Skin of body (tissue), 2 donors: ENCODE measurements around the gene CALM3. TPM values are rescaled to one million over a fixed set of nuclear protein-coding genes. Genes with fewer than 3 reads are reported as not detected.

Source experiments
- DNase-seq: peaks from one replicate; lab custom pipeline; 2025; lab: John Stamatoyannopoulos, UW
- total RNA-seq: library from RNA; depleted of rRNA; stranded (reverse); fragments of >200 nt; gene quantifications from one replicate; pipeline ENCODE4 v1.2.3, GENCODE V29; 2014

The CALM3 gene
- total RNA-seq, 1 donor from 2014 or later = 67.7 TPM

DNA sequence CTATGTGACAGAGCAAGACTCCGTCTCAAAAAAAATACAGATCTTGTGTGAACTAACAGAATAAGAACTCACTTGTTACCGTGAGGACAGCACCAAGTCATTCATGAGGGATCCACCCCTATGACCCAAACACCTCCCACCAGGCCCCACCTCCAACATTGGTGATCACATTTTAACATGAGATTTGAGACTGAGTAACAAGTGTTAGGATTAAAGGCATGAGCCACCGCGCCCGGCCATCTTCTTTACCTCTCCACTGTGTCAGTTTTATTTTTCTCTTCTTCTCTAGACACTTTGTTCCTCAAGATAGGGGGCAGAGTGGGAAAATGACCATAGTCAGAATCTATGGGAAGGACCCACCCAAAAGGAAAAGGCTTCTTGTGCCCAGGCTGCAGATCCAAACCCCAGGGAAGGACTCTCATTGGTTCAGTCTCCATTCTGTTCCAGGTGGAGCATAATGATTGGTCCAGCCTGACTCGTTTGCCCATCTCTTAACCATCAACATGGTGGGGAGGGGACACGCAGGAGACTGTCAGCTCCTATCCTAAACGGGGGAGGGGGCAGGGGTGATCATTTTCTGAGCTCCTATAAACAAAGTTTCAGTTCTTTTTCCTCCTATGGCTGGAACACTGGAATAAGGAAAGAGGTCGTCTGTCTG, 1.3 kb upstream of the CALM3 start:
- DNase-seq = no peak

DNA sequence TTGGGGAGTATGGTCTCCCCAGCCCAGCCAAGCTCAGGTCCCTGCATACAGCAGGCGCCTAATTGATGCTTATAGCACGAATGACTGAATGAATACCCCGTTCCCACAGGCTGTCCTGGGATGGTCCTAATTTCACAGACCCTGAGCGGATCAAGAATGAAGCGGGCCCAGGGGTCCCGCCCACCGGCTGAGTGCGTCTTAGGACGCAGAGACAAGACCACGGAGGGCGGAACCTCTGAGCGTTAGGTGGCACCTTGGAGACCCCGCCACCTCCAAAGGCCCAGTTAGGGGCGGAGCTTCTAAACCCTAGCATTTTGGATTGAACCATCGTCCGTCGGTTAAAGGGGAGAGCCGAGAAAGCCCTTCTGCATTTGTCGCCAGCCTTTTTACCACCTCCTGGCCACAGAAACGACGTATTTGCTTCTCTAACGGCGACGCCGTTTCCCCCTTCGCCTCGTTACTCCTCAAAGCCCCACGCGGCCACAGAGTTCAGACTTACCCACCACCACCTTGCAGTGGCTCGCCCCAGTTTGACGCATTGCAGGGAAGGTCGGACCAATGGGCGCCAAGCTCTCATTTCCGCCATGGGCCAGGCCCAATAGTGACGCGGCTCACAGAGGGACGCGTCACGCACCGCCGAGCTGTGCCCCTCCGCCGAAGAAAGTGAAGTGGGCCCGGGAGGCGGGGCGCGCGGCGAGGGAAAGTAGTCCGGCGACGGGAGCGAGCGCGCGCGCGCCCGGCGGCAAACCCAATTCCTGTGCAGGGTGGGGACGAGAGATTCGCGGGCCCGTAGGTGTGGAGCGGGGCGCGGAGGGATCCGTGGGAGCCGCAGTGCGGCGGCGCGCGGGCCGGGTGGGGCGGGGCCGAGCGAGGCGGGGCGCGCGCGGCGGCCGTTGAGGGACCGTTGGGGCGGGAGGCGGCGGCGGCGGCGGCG, 479 bp upstream of the CALM3 start:
- peak; percentile 98 for DNase-seq

DNA sequence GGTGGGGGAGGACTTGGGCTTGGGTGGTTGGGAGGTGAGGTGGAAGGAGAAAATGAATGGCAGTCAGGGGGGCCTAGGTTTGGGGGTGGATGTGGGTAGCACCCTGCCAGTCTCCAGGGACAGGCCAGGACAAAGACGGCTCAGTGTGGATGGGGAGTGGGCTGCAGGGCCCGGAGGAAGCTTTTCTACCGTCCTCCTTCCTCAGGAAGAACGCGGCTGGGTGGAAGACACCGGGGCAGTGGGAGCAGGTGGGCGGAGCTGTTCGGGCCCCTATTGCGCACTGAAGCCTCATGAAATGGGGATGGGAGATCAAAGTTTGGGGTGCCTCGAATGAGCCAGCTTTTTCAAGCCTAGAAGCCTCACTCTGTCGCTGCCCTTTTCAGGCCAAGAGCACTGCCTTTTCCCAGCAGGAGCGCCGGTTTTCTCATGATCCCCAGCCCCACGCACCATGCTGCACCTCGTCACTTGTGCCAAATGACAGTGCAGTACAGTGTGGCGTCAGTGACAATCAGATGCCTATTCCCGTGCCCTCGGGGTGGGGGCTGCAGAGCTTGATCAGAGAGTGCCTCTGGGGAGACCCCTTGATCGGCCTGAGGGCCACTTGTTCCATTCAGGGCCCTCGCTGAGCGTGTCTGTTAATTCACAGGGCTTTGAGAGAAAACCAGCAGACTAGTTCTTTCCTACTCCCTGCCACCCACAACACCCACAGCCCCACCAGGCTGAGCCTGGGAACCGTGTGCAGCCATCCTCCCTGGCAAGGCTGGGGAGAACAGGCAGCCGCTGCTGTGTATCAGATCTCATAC, 1.5 kb downstream of the CALM3 start:
- DNase-seq = no peak

DNA sequence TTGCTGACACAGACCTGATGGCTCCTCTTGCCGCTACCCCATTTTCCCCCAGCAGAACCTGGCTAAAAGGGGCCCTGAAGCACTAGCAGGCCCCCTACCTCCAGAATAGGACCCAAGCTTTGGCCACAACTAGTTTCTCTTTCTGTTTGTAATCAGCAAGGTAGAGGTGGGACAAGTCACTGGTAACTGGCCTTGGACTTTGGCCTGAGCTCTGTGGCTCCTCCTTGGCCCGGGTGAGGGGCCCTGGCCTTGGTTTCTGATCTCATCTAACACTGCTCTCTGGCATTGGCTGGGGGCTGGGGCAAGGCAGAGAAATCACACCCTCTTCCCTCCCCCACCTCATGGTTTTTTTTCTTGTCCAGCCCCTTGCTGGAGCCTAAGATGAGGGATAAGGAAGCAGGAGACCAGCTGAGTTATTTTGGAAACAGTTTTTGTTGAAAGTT, 2.1 kb downstream of the CALM3 start:
- DNase-seq = no peak

DNA sequence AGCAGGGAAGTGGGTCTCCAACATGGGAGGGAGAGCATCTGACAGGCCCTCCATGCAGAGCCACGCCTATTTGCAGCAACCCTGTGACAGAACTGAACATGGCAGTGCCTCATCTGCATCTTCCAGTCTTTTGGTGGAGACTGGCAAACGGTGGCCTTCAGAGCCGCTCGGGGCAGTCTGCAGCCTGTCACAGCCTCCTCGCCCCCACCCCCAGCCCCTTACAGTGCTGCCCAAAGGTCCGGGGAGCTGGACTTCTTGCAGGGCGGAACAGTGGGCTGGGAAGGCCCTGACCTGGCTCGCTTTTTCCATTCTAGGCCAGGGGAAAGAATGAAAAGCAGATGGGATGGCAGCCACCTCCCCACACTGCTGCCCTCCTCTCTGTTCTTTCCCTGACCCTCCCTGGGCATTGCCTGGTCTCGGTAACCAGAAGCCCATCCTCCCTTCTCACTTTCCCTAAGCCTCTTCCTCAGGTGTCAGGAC, 2.7 kb downstream of the CALM3 start:
- DNase-seq = no peak

DNA sequence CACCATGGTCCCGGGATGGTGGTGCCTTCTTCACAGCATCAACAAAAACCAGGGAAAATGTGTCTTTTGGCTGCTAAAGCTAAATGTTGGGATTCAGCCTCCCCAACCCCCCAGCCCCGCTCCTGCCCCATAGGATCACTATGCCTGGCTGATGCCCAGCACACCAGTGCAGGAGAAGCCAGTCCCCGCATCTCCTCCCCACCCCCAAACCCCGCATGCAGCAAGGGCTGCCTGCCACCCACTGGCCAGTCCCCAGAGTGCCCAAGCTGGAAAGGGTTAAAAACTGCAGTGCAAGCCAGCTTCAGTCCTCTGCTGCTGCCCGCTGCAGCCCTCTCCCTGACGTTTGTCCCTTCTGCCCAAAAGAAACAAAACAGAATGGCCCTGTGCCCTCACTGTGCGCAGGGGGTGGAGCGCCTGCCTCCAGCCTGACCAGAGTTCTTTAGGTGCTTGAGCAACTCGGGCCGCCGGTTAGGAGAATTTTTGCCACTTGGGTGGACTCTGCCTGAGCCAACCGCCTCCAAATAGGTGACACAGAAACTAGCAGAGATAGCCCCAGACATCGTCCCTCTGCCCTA, 3.7 kb downstream of the CALM3 start:
- no peak for DNase-seq

DNA sequence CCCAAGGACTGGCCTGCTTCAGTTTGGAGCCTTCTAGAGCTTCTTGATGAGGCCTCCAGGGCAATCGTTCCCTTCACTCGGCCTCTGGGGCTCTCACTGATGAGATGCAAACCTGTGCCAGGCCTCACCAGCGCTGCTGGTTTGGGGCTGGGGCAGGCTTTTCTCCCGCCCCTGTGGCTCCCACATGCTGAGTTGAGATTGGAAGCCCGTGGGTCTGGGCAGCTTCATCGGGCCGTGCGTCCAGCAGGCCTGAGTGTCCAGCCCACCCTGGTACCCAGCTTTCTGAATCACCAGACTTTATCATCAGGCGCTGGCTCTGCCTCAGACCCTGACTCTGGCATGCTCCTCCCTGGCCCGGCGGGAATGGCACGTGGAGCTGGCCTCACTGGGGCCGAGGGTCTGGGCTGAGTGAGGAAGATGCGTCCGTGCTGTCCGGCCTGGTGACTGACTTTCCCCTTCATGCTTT, 4.3 kb downstream of the CALM3 start:
- DNase-seq = no peak

DNA sequence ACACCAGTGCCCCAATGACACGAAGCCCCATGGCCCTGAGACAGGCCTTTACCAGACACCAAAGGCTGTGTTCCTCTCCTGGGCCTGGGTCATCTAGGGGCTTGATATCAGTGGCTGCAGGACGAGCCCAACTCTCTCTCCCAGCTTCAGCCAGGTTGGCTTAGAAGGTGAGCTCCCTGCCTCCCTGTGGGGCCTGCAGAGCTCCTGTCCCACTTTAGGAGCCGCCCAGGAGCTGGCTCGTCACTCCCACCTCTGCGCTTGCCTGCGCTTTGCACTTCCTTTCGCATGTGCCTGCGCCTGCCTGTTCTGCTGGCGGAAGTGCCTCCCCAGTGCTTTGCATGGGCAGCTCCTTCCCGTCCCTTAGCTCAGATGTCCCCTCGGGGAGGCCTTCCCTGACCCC, 4.9 kb downstream of the CALM3 start:
- DNase-seq = no peak

DNA sequence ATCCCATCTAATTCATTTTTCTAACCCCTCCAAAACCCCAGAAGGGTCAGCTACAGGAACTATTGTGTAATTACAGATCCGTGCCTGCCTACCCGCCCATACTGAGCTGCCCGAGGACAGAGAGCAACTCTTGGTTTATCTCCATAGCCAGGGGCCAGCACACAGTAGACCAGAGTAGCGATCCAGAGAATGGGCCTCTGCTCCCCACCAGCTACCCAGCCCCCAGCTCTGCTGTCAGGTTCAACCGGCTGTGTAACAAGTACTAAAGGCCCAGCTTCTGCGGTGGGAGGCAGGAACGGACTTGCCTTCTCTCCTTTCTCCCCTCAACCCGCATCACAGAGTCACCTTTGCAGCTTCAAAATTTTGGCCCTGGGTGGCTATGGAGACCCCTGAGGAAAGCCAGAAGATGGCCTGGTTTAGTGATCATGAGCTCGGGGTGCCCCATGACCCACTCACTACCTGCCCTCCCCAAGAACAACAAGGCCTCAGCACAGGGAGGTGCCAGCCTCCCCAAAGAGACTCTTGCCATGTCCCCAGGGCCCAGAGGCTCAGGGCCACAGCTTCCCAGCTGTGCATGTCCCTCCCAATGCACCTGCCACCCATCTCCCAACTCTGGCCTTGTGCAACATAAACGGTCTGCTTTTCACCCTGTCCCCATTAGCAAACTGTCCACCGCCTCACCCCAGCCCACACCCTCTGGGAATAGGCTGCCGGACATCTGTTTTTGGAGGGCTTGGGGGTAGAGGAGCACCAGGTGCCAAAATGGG, 5.7 kb downstream of the CALM3 start:
- no peak for DNase-seq

DNA sequence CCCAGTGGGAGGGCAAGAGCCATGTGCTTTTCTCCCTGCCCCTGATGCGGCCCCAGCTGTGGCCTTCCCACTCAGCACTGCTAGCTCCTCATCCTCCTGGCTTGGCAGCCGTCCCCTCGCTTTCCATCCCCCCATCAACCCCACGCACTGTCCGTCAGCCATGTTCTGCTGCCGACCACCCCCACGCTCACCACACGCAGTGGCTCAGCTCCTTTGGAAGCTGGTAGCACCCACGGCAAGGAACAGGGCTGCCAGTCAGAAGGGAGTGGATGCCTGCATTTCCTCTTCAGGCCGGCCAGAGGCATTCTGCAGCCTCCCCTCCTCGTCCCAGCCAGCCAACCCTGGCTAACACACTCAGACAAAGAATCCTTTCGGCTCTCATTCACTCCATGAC, 6.3 kb downstream of the CALM3 start:
- DNase-seq = no peak

DNA sequence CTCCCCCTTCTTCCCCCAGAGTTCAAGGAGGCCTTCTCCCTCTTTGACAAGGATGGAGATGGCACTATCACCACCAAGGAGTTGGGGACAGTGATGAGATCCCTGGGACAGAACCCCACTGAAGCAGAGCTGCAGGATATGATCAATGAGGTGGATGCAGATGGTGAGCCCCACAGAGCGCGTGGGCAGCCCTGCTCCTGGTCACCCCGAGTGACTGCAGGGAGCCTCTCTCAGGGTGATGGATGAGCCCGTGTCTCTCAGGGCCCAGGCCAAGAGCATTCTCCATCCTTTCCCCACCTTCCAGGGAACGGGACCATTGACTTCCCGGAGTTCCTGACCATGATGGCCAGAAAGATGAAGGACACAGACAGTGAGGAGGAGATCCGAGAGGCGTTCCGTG, 7.0 kb downstream of the CALM3 start:
- no peak for DNase-seq

DNA sequence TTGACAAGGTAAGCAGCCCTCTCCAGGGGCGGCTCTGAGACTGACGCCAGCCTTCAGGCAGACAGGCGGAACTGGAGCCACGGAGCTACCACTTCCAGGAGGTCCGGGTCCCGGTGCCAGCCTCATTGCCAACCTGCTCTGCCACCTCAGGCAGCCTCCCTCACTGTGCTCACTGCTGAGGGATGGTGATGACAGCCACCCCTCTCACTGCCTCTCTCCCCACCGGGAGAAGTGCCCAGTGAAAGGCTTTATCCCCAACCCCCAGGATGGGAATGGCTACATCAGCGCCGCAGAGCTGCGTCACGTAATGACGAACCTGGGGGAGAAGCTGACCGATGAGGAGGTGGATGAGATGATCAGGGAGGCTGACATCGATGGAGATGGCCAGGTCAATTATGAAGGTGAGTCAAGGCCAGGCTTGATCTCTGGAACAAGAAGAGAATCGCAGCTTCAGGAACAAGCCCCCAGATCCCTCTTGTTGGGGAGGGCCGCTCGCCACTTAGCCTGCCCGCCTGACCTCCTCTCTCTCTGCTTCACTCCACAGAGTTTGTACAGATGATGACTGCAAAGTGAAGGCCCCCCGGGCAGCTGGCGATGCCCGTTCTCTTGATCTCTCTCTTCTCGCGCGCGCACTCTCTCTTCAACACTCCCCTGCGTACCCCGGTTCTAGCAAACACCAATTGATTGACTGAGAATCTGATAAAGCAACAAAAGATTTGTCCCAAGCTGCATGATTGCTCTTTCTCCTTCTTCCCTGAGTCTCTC, 7.6 kb downstream of the CALM3 start:
- no peak for DNase-seq

DNA sequence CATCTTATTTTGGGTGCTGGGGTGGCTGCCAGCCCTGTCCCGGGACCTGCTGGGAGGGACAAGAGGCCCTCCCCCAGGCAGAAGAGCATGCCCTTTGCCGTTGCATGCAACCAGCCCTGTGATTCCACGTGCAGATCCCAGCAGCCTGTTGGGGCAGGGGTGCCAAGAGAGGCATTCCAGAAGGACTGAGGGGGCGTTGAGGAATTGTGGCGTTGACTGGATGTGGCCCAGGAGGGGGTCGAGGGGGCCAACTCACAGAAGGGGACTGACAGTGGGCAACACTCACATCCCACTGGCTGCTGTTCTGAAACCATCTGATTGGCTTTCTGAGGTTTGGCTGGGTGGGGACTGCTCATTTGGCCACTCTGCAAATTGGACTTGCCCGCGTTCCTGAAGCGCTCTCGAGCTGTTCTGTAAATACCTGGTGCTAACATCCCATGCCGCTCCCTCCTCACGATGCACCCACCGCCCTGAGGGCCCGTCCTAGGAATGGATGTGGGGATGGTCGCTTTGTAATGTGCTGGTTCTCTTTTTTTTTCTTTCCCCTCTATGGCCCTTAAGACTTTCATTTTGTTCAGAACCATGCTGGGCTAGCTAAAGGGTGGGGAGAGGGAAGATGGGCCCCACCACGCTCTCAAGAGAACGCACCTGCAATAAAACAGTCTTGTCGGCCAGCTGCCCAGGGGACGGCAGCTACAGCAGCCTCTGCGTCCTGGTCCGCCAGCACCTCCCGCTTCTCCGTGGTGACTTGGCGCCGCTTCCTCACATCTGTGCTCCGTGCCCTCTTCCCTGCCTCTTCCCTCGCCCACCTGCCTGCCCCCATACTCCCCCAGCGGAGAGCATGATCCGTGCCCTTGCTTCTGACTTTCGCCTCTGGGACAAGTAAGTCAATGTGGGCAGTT, 8.6 kb downstream of the CALM3 start:
- no peak for DNase-seq

DNA sequence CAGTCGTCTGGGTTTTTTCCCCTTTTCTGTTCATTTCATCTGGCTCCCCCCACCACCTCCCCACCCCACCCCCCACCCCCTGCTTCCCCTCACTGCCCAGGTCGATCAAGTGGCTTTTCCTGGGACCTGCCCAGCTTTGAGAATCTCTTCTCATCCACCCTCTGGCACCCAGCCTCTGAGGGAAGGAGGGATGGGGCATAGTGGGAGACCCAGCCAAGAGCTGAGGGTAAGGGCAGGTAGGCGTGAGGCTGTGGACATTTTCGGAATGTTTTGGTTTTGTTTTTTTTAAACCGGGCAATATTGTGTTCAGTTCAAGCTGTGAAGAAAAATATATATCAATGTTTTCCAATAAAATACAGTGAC, 9.3 kb downstream of the CALM3 start:
- no peak for DNase-seq

DNA sequence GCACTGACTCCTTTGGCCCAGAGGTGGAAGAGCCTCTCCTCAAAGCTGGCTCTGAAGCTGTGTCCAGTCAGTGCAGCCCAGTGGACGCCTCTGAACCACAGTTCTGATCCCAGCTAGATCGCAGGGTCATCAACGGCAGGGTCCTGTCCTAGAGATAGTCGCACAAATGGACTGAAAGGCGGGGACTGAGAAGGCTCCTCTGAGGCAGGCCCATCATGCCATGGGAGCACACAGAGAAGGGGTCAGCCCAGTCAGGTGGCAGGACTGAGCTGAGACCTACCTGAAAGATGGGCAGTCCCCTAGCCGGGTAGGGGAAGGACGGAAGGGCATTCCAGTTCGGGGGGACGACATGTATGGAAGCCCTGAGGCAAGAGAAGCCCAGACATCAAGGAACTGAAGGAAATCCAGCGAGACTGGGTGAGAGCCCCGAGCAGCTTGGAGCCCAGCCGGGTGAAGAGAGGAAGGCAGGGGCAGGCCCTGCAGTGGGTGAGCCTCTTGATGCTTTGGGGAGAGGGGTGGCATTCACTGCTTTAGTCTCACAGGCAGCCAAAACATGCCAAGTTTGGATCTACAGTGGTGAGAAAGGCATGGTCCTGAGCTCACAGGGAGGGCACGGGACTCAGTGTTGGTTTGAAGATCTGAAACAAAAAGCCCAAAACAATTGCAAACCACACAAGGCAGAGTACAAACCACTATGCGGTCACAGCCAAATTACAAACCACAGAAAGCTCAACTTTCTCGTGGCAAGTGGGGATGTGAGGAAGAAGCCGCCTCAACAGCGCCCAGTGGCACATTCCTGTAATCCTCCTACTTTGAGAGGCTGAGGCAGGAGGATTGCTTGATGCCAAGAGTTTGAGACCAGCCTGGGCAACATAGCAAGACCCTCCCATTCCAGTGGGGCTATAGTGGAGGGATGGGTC, 10.0 kb downstream of the CALM3 start:
- DNase-seq = no peak

DNA sequence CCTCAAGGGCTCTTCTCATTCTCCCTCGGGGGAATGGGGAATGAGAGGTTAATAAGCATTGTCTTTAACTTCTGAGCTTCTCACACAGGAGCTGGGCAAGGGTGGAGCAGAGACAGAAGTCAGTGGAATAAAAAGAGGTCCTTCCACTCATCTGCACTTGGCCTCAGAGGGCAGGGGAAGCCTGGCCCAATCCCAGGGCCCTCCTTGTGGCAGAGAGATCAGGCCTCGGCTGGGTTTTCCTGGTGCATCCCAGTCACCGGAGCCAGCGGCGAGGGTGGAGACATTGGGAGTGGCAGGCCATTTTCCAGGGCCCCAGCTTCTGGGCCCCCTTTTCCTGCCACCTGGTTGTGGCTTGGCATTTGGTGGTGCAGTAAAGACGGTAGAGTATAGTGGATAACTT, 10.6 kb downstream of the CALM3 start:
- DNase-seq = no peak

DNA sequence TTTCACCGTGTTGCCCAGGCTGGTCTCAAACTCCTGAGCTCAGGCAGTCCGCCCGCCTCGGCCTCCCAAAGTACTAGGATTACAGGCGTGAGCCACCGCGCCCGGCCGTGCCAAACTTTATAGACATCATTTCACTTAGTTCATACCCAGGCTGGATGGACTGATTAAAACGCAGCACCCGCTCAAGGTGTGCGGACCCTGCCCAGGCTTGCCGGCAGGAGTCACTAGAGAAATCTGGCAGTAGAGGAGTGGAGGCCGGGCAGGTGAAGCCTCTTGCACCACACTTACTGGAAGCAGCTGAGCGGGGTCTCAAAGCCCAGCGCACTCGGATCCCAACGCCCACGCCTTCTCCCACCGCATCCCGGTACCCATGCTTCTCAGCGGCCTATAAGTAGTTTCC, 12.4 kb downstream of the CALM3 start:
- no peak for DNase-seq
